ENCODE measurements around the gene NDUFS8. TPM values are rescaled to one million over a fixed set of nuclear protein-coding genes. Genes with fewer than 3 reads are reported as not detected.

NDUFS8 gene
- total and polyA plus RNA-seq, 10 of the 15 experiments (the other 5 are each of a cell fraction or from before 2014, with no cell fraction given): 17.6 to 308 (median 120) TPM

DNA sequence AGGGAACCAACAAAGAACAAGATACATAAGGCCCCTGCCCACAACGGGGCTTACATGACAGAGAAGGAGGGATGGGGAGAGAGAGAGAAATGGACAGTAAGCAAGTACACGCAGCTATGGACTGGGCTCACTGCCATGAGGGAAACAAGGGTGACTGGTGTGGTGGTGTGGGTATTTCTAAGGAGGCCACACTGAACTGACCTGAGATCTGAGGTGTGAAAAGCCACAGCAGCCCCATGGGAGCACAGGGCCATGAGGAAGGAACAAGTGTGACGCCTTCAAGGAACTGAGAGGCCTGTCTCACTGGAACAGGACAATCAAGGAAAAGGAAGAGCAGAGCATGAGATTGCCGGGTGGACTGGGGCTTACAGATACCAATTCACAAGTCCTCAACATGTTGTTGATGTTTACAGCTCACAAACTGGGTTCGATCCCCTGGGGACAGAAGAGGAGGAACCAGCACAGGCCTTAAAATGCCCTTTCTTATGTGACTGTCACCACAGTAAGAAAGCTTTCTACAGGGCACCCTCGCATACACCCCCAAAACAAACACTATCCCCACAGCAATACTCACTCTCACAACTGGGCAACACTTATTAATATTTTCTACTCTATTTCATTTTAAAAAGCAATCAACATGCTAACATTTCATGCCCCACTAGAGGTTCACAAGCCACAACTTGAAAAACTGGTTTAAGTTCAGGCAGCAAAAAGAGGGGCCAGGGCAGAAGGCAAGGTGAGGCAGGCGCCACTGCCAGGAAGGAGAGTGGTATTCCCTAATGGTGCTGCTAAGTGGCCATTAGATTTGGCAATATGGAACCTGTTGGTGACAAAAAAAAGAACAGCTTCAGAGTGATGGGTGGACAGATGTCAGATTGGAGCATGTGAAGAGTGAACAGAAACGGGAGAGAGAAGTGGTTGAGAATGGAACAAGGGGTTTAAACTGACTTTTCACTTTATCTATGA lies 47.4 kb downstream of the NDUFS8 start (continued):
- TF ChIP-seq, protein P1, sequence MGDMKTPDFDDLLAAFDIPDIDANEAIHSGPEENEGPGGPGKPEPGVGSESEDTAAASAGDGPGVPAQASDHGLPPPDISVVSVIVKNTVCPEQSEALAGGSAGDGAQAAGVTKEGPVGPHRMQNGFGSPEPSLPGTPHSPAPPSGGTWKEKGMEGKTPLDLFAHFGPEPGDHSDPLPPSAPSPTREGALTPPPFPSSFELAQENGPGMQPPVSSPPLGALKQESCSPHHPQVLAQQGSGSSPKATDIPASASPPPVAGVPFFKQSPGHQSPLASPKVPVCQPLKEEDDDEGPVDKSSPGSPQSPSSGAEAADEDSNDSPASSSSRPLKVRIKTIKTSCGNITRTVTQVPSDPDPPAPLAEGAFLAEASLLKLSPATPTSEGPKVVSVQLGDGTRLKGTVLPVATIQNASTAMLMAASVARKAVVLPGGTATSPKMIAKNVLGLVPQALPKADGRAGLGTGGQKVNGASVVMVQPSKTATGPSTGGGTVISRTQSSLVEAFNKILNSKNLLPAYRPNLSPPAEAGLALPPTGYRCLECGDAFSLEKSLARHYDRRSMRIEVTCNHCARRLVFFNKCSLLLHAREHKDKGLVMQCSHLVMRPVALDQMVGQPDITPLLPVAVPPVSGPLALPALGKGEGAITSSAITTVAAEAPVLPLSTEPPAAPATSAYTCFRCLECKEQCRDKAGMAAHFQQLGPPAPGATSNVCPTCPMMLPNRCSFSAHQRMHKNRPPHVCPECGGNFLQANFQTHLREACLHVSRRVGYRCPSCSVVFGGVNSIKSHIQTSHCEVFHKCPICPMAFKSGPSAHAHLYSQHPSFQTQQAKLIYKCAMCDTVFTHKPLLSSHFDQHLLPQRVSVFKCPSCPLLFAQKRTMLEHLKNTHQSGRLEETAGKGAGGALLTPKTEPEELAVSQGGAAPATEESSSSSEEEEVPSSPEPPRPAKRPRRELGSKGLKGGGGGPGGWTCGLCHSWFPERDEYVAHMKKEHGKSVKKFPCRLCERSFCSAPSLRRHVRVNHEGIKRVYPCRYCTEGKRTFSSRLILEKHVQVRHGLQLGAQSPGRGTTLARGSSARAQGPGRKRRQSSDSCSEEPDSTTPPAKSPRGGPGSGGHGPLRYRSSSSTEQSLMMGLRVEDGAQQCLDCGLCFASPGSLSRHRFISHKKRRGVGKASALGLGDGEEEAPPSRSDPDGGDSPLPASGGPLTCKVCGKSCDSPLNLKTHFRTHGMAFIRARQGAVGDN (IDR thresholded peaks at IDR 0.05): peak; percentile 89

DNA sequence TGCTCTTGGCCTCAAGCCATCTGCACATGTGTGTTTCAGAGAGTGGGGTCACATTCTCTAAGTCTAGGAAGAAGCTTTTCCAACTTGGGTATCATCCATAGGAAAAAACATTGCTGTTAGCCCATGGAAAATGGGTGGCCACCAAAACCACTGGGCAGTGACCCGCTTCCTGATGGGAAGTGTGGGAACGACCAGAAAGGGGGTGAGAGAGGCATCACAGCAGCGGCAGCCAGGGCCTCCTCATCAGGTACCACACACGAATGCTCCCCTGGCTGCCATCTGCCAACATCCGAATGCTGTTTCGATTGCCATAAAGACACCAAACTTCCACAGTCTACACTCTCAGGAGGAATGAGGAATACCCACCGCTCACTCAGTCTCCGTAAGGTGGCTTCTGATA lies 50.4 kb downstream of the NDUFS8 start:
- Histone ChIP-seq H3K4me3 (no peak overlapping the region), H3K36me3 (ENCODE audit: control insufficient read depth in 2 of 2, insufficient read depth in 2 of 2, low read length in 1 of 2) (peaks cover 8 to 16% of the 10 kb centered on the region in 2 experiments), H3K9ac (ENCODE audit: control insufficient read depth, insufficient read depth, low read length) (no peak overlapping the region), H3K9me3 (replicated peaks; ENCODE audit: control insufficient read depth, insufficient read depth, low read length) (no peaks in the 10 kb centered on the region), H3K4me2 (ENCODE audit: control insufficient read depth, insufficient read depth) (no peak overlapping the region), H3K27ac (ENCODE audit: control insufficient read depth, insufficient read depth) (no peak overlapping the region), H3K79me2 (ENCODE audit: control insufficient read depth, insufficient read depth, low read length) (no peaks in the 10 kb centered on the region; the same call in 1 of the 2 replicates), H2AFZ (ENCODE audit: control insufficient read depth, low read depth, low read length) (no peak overlapping the region), H4K20me1 (ENCODE audit: control insufficient read depth, insufficient read depth) (no peaks in the 10 kb centered on the region), H3K27me3 (replicated peaks in 1 of 2; ENCODE audit: control insufficient read depth in 2 of 2, insufficient read depth in 2 of 2, low read length in 1 of 2) (no peaks in the 10 kb centered on the region), H3K4me1 (ENCODE audit: control insufficient read depth, insufficient read depth, low read length) (peaks cover 3% of the 10 kb centered on the region; the same call in 1 of the 2 replicates)
- POLR2A ChIA-PET: no interaction called here
- RAD21 ChIA-PET (ENCODE audit: unreplicated experiment): interaction anchor here (1.6 kb wide), 1 partner anchor 36 kb away, joined by 3 read pairs; no protein-coding TSS in a partner anchor
- TF ChIP-seq POLR2A (IDR thresholded peaks at IDR 0.05; ENCODE audit: low read depth, low read length): peak; percentile 7; the same call in 1 of the 2 replicates
- no peak for TF ChIP-seq MXI1 (IDR thresholded peaks at IDR 0.05; ENCODE audit: low read depth, low read length)
- TF ChIP-seq, protein P2, sequence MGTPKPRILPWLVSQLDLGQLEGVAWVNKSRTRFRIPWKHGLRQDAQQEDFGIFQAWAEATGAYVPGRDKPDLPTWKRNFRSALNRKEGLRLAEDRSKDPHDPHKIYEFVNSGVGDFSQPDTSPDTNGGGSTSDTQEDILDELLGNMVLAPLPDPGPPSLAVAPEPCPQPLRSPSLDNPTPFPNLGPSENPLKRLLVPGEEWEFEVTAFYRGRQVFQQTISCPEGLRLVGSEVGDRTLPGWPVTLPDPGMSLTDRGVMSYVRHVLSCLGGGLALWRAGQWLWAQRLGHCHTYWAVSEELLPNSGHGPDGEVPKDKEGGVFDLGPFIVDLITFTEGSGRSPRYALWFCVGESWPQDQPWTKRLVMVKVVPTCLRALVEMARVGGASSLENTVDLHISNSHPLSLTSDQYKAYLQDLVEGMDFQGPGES (IDR thresholded peaks at IDR 0.05): no peak
- intact Hi-C loops (cut with micrococcal nuclease; ENCODE audit: unreplicated experiment) (no loop called here), in situ Hi-C loops (cut with MboI) (no loop called here)
- CTCF ChIA-PET: interaction anchor here (1.3 kb wide), 1 partner anchor 10 kb away, joined by 3 read pairs; no protein-coding TSS in a partner anchor
- WGBS (ENCODE audit: insufficient coverage, insufficient replicate concordance, low lambda C conversion rate, missing lambda C conversion rate): 97% methylated on average over 8 of the region's 8 CpGs
- SMC1A ChIA-PET (ENCODE audit: uncharacterized antibody, unreplicated experiment): no interaction called here
- no peak for FAIRE-seq
- no peak for ATAC-seq
- no TSS peak for BruUV-seq (replicated peaks)
- no peak for DNase-seq (ENCODE audit: low read depth, low spot score)

All from GM12878 (cell line).